HFF-Myc (cell line): Measurements from ENCODE around the gene MFAP3L.

Source experiments
- DNase-seq: peaks from one replicate; pipeline ENCODE4 v3.0.0-alpha.2; 2011; ENCODE audit warnings: low read depth; ENCODE audit errors: extremely low read depth
- H3K4me3 ChIP-seq: replicated peaks from 2 replicates; pipeline ENCODE4 v1.5.1; 2011; ENCODE audit warnings: low read depth, mild to moderate bottlenecking, control low read depth, low read length
- CTCF ChIP-seq: IDR thresholded peaks from 2 replicates; pipeline ENCODE4 v1.5.1; 2012; ENCODE audit warnings: mild to moderate bottlenecking, low read depth, low read length, control low read depth; ENCODE audit errors: missing control alignments

MFAP3L gene

GRCh38 chr4:170001745-170002267, 24.4 kb downstream of the MFAP3L start:
- TF ChIP-seq CTCF, result no peak
- H3K4me3 ChIP-seq, result no peak overlapping the region
- no peak for DNase-seq

GRCh38 chr4:170001011-170001744, 25.0 kb downstream of the MFAP3L start:
- no peak for TF ChIP-seq CTCF
- DNase-seq, result no peak
- H3K4me3 ChIP-seq, result no peak overlapping the region

GRCh38 chr4:169999923-170000322, 26.3 kb downstream of the MFAP3L start:
- no peak for TF ChIP-seq CTCF
- no peak overlapping the region for H3K4me3 ChIP-seq
- no peak for DNase-seq

- no peak for TF ChIP-seq CTCF
- DNase-seq, result no peak
- H3K4me3 ChIP-seq, result no peak overlapping the region
Observed at GRCh38 chr4:169998981-169999380, 27.2 kb downstream of the MFAP3L start.

- H3K4me3 ChIP-seq, result no peak overlapping the region
- no peak for DNase-seq
- TF ChIP-seq CTCF, result no peak
Observed at GRCh38 chr4:169996379-169997240, 29.6 kb downstream of the MFAP3L start.

- TF ChIP-seq CTCF, result no peak
- no peak for DNase-seq
Observed at GRCh38 chr4:169993531-169993930, 32.7 kb downstream of the MFAP3L start.

More at GRCh38 chr4:169993531-169993930, 32.7 kb downstream of the MFAP3L start:
- H3K4me3 ChIP-seq, result no peak overlapping the region
